OCI-LY7 (cell line): ENCODE data around the gene ELAVL4.

Experiments used
- CTCF ChIP-seq: fragments of 200-600 bp; sonication (generic); conservative IDR thresholded peaks from 2 replicates; pipeline ENCODE4 v1.5.1; 2014; ENCODE audit warnings: mild to moderate bottlenecking, antibody characterized with exemption, low read length, moderate library complexity, mixed read lengths
- EZH2phosphoT487 ChIP-seq: fragments of 200-600 bp; sonication (generic); IDR thresholded peaks from 2 replicates; pipeline ENCODE4 v1.6.1; 2018; ENCODE audit warnings: low read depth, borderline replicate concordance, mild to moderate bottlenecking, mixed run types, antibody characterized with exemption, low read length, moderate library complexity, mixed read lengths

- no peak for TF ChIP-seq CTCF
- no peak for TF ChIP-seq EZH2phosphoT487
These were observed 13.0 kb upstream of the ELAVL4 start for GRCh38 chr1:50095716-50096115.
